ENCODE data around the gene FAHD1.

Gene FAHD1

GRCh38 chr16:1826691-1827573, at the start of gene FAHD1, which contains the start of gene HAGH:
FAHD1 (plus strand) TSS chr16:1827206; CDS start chr16:1827239, 33 bp downstream.
HAGH (minus strand) TSS chr16:1826825; CDS start chr16:1826787, 38 bp downstream.
- peak; percentile 98 for DNase-seq (ENCODE audit: low read depth)
- H3K4me3 ChIP-seq (replicated peaks; ENCODE audit: low read depth, low read length) = peak within 1 kb of the TSS; percentile 98
- TF ChIP-seq, protein P1, sequence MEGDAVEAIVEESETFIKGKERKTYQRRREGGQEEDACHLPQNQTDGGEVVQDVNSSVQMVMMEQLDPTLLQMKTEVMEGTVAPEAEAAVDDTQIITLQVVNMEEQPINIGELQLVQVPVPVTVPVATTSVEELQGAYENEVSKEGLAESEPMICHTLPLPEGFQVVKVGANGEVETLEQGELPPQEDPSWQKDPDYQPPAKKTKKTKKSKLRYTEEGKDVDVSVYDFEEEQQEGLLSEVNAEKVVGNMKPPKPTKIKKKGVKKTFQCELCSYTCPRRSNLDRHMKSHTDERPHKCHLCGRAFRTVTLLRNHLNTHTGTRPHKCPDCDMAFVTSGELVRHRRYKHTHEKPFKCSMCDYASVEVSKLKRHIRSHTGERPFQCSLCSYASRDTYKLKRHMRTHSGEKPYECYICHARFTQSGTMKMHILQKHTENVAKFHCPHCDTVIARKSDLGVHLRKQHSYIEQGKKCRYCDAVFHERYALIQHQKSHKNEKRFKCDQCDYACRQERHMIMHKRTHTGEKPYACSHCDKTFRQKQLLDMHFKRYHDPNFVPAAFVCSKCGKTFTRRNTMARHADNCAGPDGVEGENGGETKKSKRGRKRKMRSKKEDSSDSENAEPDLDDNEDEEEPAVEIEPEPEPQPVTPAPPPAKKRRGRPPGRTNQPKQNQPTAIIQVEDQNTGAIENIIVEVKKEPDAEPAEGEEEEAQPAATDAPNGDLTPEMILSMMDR (IDR thresholded peaks at IDR 0.05; ENCODE audit: low read length, missing control alignments) = no peak

GRCh38 chr16:1777375-1778199, 49.4 kb upstream of the FAHD1 start:
- no peak for DNase-seq (ENCODE audit: low read depth)
- TF ChIP-seq, protein P1 (IDR thresholded peaks at IDR 0.05; ENCODE audit: low read length, missing control alignments) = no peak

DNA sequence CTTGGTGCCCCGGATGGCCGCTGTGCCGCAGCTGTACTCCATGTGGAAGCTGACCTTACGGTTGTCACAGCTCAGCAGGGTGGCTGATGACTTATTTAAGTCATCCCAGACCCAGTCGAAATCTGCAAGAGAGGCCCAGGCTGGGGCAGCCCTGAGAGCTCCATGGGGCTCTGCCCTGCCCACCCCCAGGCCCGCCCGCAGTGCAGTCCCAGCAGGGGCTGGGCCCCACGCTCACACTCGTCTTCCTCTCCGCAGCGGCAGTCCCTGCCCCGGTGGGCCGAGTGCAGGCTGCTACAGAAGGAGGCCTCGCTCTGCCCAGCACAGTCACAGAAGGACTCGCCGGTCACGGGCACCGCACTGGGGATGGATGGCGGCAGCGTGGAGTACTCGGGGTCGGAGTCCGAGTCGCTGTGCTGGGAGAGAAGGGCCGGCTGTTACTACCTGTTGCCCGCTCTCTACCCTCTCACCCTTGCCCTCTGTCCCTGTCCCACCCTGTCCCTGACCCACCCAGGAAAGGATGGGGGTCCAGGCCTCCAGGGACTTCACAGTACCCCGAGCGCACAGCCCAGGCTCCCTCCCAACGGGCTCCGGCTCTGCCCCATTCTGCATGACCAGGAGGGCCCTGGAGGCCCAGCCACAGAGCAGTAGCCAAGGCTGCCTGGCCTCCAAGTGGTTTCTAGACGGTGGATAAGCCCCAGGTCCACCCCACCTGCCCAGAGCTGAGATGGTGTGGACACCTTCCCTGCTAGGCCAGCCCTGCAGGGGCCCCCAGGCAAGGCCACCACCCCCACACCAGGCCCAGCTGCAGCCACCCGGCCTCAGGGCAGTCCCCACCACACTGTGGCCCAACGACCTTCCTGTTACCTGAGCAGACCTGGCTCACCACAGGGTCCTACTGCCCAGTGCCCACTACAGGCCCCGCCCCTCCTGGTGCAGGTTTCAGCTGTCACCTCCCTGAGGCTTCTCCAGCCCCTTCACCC, 48.5 kb upstream of the FAHD1 start:
- no peak for DNase-seq (ENCODE audit: low read depth)
- TF ChIP-seq, protein P1 (IDR thresholded peaks at IDR 0.05; ENCODE audit: low read length, missing control alignments) = no peak
- H3K4me3 ChIP-seq (replicated peaks; ENCODE audit: low read depth, low read length) = no peak overlapping the region

More at GRCh38 chr16:1777375-1778199, 49.4 kb upstream of the FAHD1 start:
- H3K4me3 ChIP-seq (replicated peaks; ENCODE audit: low read depth, low read length) = no peak overlapping the region

- TF ChIP-seq, protein P1 (IDR thresholded peaks at IDR 0.05; ENCODE audit: low read length, missing control alignments) = no peak
- DNase-seq (ENCODE audit: low read depth) = no peak
- no peak overlapping the region for H3K4me3 ChIP-seq (replicated peaks; ENCODE audit: low read depth, low read length)
These were observed 47.7 kb upstream of the FAHD1 start for GRCh38 chr16:1779234-1779701.

GRCh38 chr16:1779741-1780676, 47.0 kb upstream of the FAHD1 start:
- no peak for DNase-seq (ENCODE audit: low read depth)
- H3K4me3 ChIP-seq (replicated peaks; ENCODE audit: low read depth, low read length) = no peak overlapping the region
- TF ChIP-seq, protein P1 (IDR thresholded peaks at IDR 0.05; ENCODE audit: low read length, missing control alignments) = no peak

All from fibroblast of pulmonary artery (primary cell).